GM19455 (cell line): ENCODE results near the gene IL12RB2.
A peak's percentile ranks its signal among the peaks of the same experiment; 100 is the strongest.

Experiments used
- ATAC-seq: cut with Tn5 transposase; IDR thresholded peaks from one replicate; pipeline ENCODE4 v1.9.1; 2021; ENCODE audit not compliant: unreplicated experiment

Gene IL12RB2

GRCh38 chr1:67307251-67308060, at the start of gene IL12RB2:
IL12RB2 (plus strand) TSS chr1:67307873; CDS start chr1:67320369, 12,496 bp downstream.
- no peak for ATAC-seq

- no peak for ATAC-seq
Observed at GRCh38 chr1:67261680-67262079, 46.0 kb upstream of the IL12RB2 start.

- no peak for ATAC-seq
Observed at GRCh38 chr1:67262735-67263134, 44.9 kb upstream of the IL12RB2 start.

- ATAC-seq, result no peak
Observed at GRCh38 chr1:67264152-67264551, 43.5 kb upstream of the IL12RB2 start.

GRCh38 chr1:67264899-67265298, 42.8 kb upstream of the IL12RB2 start:
- no peak for ATAC-seq

GRCh38 chr1:67269061-67269460, 38.6 kb upstream of the IL12RB2 start:
- ATAC-seq, result no peak

GRCh38 chr1:67270541-67270940, 37.1 kb upstream of the IL12RB2 start:
- no peak for ATAC-seq

- no peak for ATAC-seq
Observed at GRCh38 chr1:67273591-67273990, 34.1 kb upstream of the IL12RB2 start.

GRCh38 chr1:67274623-67275325, 32.9 kb upstream of the IL12RB2 start:
- no peak for ATAC-seq

- ATAC-seq, result no peak
Observed at GRCh38 chr1:67280696-67281095, 27.0 kb upstream of the IL12RB2 start.

GRCh38 chr1:67281244-67281643, 26.4 kb upstream of the IL12RB2 start:
- ATAC-seq, result no peak

GRCh38 chr1:67285780-67286488, 21.7 kb upstream of the IL12RB2 start:
- ATAC-seq, result peak; percentile 76

GRCh38 chr1:67290236-67290635, 17.4 kb upstream of the IL12RB2 start:
- no peak for ATAC-seq

GRCh38 chr1:67294836-67295617, 12.6 kb upstream of the IL12RB2 start:
- ATAC-seq, result no peak

GRCh38 chr1:67298762-67299161, 8.9 kb upstream of the IL12RB2 start:
- ATAC-seq, result no peak

GRCh38 chr1:67299296-67299695, 8.4 kb upstream of the IL12RB2 start:
- ATAC-seq, result no peak

- ATAC-seq, result no peak
Observed at GRCh38 chr1:67300561-67300960, 7.1 kb upstream of the IL12RB2 start.

GRCh38 chr1:67304023-67304422, 3.6 kb upstream of the IL12RB2 start:
- no peak for ATAC-seq

GRCh38 chr1:67306547-67306946, 1.1 kb upstream of the IL12RB2 start:
- ATAC-seq, result no peak

- no peak for ATAC-seq
Observed at GRCh38 chr1:67308136-67308535, 463 bp downstream of the IL12RB2 start.

GRCh38 chr1:67312615-67313014, 4.9 kb downstream of the IL12RB2 start:
- no peak for ATAC-seq
